Measurements from ENCODE around the gene GAS2L1. TPM values are rescaled to one million over a fixed set of nuclear protein-coding genes. Genes with fewer than 3 reads are reported as not detected.
A peak's percentile ranks its signal among the peaks of the same experiment; 100 is the strongest.

The GAS2L1 gene
- total RNA-seq, 2 donors from 2014 or later = 85.8 to 159 TPM

- TF ChIP-seq POLR2A (IDR thresholded peaks at IDR 0.05) (no peak), POLR2AphosphoS5 (IDR thresholded peaks at IDR 0.05) (no peak)
- no peak for DNase-seq (ENCODE audit: low spot score)
- H3K4me3 ChIP-seq = no peak overlapping the region
These were observed 31.3 kb downstream of the GAS2L1 start for GRCh38 chr22:29337631-29338284.

GRCh38 chr22:29338398-29338797, 31.9 kb downstream of the GAS2L1 start:
- Histone ChIP-seq H3K36me3 (peaks cover 3 to 14% of the 10 kb centered on the region in 2 donors), H3K27ac (peak overlapping the region in 1 of 2 donors; percentile 71), H3K9me3 (no peaks in the 10 kb centered on the region), H3K4me3 (no peak overlapping the region), H3K27me3 (replicated peaks; ENCODE audit: insufficient read depth) (no peaks in the 10 kb centered on the region), H3K4me1 (replicated peaks) (peaks cover 17% of the 10 kb centered on the region)
- intact Hi-C loops (cut with DNase I) = no loop called here
- no peak for DNase-seq (ENCODE audit: low spot score)
- TF ChIP-seq POLR2A (IDR thresholded peaks at IDR 0.05) (no peak), POLR2AphosphoS5 (IDR thresholded peaks at IDR 0.05) (no peak), CTCF (IDR thresholded peaks at IDR 0.05) (no peak)
- WGBS = 86% methylated on average over 6 of the region's 6 CpGs

More at GRCh38 chr22:29337631-29338284, 31.3 kb downstream of the GAS2L1 start:
- WGBS = 72% methylated on average over 12 of the region's 12 CpGs
- no peaks in the 10 kb centered on the region for H3K9me3 ChIP-seq
- H3K27me3 ChIP-seq (replicated peaks; ENCODE audit: insufficient read depth) = no peaks in the 10 kb centered on the region
- intact Hi-C loops (cut with DNase I) = no loop called here
- H3K4me1 ChIP-seq (replicated peaks) = peaks cover 12% of the 10 kb centered on the region
- H3K36me3 ChIP-seq = peaks cover 3 to 14% of the 10 kb centered on the region in 2 donors
- H3K27ac ChIP-seq = peak overlapping the region; percentile 55 to 71

GRCh38 chr22:29339381-29340235, 33.2 kb downstream of the GAS2L1 start:
- TF ChIP-seq CTCF (IDR thresholded peaks at IDR 0.05) = no peak
- no peak for TF ChIP-seq POLR2A (IDR thresholded peaks at IDR 0.05)
- no peak for TF ChIP-seq POLR2AphosphoS5 (IDR thresholded peaks at IDR 0.05)
- no peak for DNase-seq (ENCODE audit: low spot score)
- no peak overlapping the region for H3K4me3 ChIP-seq
- WGBS = 91% methylated on average over 23 of the region's 23 CpGs
- H3K27me3 ChIP-seq (replicated peaks; ENCODE audit: insufficient read depth) = no peaks in the 10 kb centered on the region
- H3K4me1 ChIP-seq (replicated peaks) = peaks cover 17% of the 10 kb centered on the region
- peaks cover 3 to 14% of the 10 kb centered on the region in 2 donors for H3K36me3 ChIP-seq
- H3K27ac ChIP-seq = peak overlapping the region in 1 of 2 donors; percentile 51
- intact Hi-C loops (cut with DNase I) = no loop called here
- H3K9me3 ChIP-seq = no peaks in the 10 kb centered on the region

GRCh38 chr22:29340566-29340965, 34.1 kb downstream of the GAS2L1 start:
- peak overlapping the region in 1 of 2 donors; percentile 51 for H3K27ac ChIP-seq
- TF ChIP-seq POLR2A (IDR thresholded peaks at IDR 0.05) (no peak), CTCF (IDR thresholded peaks at IDR 0.05) (no peak), POLR2AphosphoS5 (IDR thresholded peaks at IDR 0.05) (no peak)
- intact Hi-C loops (cut with DNase I) = no loop called here
- H3K4me3 ChIP-seq = no peak overlapping the region
- H3K4me1 ChIP-seq (replicated peaks) = peaks cover 17% of the 10 kb centered on the region
- H3K9me3 ChIP-seq = no peaks in the 10 kb centered on the region
- whole genome bisulfite sequencing = 90% methylated on average over 8 of the region's 8 CpGs
- H3K27me3 ChIP-seq (replicated peaks; ENCODE audit: insufficient read depth) = no peaks in the 10 kb centered on the region
- DNase-seq (ENCODE audit: low spot score) = no peak
- peaks cover 3 to 14% of the 10 kb centered on the region in 2 donors for H3K36me3 ChIP-seq

GRCh38 chr22:29341056-29341848, 34.8 kb downstream of the GAS2L1 start:
- DNase-seq (ENCODE audit: low spot score) = no peak
- 88% methylated on average over 25 of the region's 25 CpGs for WGBS
- no peaks in the 10 kb centered on the region for H3K9me3 ChIP-seq
- H3K27me3 ChIP-seq (replicated peaks; ENCODE audit: insufficient read depth) = no peaks in the 10 kb centered on the region
- intact Hi-C loops (cut with DNase I) = no loop called here
- no peak overlapping the region for H3K4me3 ChIP-seq
- no peak for TF ChIP-seq POLR2A (IDR thresholded peaks at IDR 0.05)
- TF ChIP-seq CTCF (IDR thresholded peaks at IDR 0.05) = no peak
- no peak for TF ChIP-seq POLR2AphosphoS5 (IDR thresholded peaks at IDR 0.05)
- H3K27ac ChIP-seq = peak overlapping the region in 1 of 2 donors; percentile 51
- H3K4me1 ChIP-seq (replicated peaks) = peaks cover 20% of the 10 kb centered on the region
- peaks cover 3 to 14% of the 10 kb centered on the region in 2 donors for H3K36me3 ChIP-seq
